Measurements from ENCODE around the gene DLEU7.

The DLEU7 gene

DNA sequence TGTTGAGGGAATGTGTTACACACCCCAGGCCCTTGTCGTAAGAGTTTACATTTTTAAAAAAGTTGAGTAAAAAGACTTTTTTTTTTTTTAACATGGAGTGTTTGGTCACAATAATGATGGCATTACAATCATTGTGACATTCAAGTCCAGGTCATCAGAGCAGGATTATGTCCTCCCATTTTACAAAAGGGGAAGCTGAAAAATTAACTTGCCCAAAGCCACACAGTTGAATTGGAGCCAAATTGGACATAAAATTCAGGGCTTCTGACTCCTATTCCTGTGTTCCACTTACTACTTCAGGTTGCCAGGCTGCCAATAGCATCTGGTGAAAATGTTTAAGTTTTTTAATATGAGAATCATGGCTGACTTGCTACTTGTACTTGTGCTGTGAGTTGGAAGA is 49.3 kb downstream of the DLEU7 start:
- H3K4me2 ChIP-seq, result no peak overlapping the region
- no peaks in the 10 kb centered on the region for H3K27me3 ChIP-seq
- no peaks in the 10 kb centered on the region for H4K20me1 ChIP-seq
- no peaks in the 10 kb centered on the region for H3K36me3 ChIP-seq
- H3K9ac ChIP-seq, result no peak overlapping the region
- no peak overlapping the region for H3K27ac ChIP-seq
- H3K4me1 ChIP-seq, result peaks cover 7 to 13% (median 8%) of the 10 kb centered on the region in 10 experiments; a peak in 18 of 20 replicates
- peaks cover 0 to 25% (median 14%) of the 10 kb centered on the region in 11 experiments; a peak in 18 of 22 replicates for H3K9me3 ChIP-seq (replicated peaks in 1 of 11)
- TF ChIP-seq Cebpa-rat (IDR thresholded peaks at IDR 0.05), result no peak
- no peak overlapping the region for H3K4me3 ChIP-seq

- no peak overlapping the region for H3K9ac ChIP-seq
- H4K20me1 ChIP-seq, result no peaks in the 10 kb centered on the region
- H3K9me3 ChIP-seq (replicated peaks in 1 of 11), result peaks cover 0 to 25% (median 14%) of the 10 kb centered on the region in 11 experiments; a peak in 18 of 22 replicates
- no peaks in the 10 kb centered on the region for H3K36me3 ChIP-seq
- no peak overlapping the region for H3K4me3 ChIP-seq
- 0 out of 20 replicates have a peak, but pooled peaks cover 0 to 4% (median 0%) of the 10 kb centered on the region in 10 experiments for H3K4me1 ChIP-seq
- H3K27ac ChIP-seq, result no peak overlapping the region
- no peak overlapping the region for H3K4me2 ChIP-seq
- no peaks in the 10 kb centered on the region for H3K27me3 ChIP-seq
- TF ChIP-seq Cebpa-rat (IDR thresholded peaks at IDR 0.05), result no peak
Observed at GRCh38 chr13:50793026-50793425, 50.5 kb downstream of the DLEU7 start.

DNA sequence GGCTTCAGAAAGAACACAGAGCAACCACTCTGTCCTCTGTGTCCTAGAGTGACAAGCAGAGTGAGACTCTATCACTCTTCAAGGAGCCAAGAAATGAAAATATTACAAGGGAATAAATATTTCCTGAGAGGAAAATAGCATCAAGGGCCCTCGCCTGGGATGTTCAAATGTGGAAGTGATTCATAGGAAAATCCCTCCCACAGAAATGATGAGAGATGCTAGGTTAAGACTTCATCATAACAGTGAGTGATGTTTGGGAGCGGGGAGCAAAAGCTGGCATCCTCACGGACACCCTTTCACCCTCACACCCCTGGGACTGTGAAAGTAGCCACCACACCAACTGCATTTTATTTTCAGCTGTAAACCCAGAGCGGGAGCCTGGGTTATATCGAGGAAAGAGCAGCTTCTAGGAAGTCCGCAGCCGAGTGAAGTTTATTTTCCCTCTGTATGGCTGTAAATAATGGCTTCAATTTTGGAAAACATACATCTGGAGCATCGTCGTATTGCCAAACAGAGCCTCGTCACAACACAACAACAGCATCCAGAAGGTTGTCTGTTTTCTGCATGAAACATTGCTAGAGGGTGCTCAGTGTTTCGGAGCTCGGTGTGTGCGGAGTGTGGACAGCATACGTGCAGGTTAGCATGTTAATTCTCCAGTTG is 54.8 kb downstream of the DLEU7 start:
- Histone ChIP-seq H3K4me2 (no peak overlapping the region), H3K9ac (no peak overlapping the region), H3K36me3 (no peaks in the 10 kb centered on the region), H3K9me3 (replicated peaks in 1 of 11) (peaks cover 0 to 13% (median 11%) of the 10 kb centered on the region in 11 experiments; a peak in 18 of 22 replicates), H3K4me1 (peaks cover 0 to 2% (median 0%) of the 10 kb centered on the region in 10 experiments; a peak in 2 of 20 replicates), H3K27me3 (no peaks in the 10 kb centered on the region), H3K27ac (no peak overlapping the region), H4K20me1 (no peaks in the 10 kb centered on the region), H3K4me3 (no peak overlapping the region)
- no peak for TF ChIP-seq Cebpa-rat (IDR thresholded peaks at IDR 0.05)

DNA sequence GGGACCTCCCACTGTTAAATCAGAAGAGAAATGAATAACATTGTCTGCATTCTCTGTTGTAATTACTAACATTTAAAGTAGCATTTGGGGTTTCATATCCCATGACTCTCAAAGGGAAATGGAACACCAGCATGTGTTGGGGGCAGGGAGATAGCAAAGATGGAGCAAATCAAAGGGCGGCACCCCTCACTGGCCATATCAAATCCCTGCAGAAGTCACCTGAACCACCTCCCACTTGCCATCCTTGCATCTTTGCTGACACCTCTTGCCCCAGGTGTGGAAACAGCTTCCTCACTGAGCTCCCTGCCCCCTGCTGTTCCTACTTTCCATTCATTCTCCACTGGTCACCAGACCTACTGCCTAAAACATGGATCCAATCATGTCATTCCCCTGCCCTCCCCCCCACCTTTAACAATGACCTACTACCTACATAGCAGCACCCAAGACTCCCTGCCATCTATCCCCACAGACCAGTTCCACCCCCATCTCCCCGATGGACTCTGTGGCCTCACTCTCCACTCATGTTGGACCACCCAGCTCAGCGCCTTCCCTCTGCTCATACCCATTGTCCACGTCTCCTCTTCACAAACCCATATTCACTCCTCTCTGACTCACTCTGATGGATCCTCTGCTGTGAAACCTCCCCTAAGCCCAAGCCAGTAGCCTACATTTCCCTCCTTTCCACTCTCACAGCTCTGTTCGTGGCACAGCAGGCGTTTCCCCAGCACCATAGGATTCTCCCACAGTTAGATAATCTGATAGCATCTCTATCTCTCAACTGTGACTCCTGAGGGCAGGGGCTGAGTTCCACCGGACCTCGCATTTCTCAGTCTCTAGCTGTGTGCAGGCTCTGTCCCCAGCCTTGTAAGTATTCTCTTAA is 55.9 kb downstream of the DLEU7 start:
- no peak overlapping the region for H3K4me2 ChIP-seq
- no peak overlapping the region for H3K4me3 ChIP-seq
- H3K4me1 ChIP-seq, result peaks cover 0 to 13% (median 7%) of the 10 kb centered on the region in 10 experiments; a peak in 11 of 20 replicates
- no peaks in the 10 kb centered on the region for H4K20me1 ChIP-seq
- no peaks in the 10 kb centered on the region for H3K27me3 ChIP-seq
- TF ChIP-seq Cebpa-rat (IDR thresholded peaks at IDR 0.05), result no peak
- H3K9me3 ChIP-seq (replicated peaks in 1 of 11), result peaks cover 0 to 4% (median 0%) of the 10 kb centered on the region in 11 experiments; a peak in 6 of 22 replicates
- H3K36me3 ChIP-seq, result no peaks in the 10 kb centered on the region
- no peak overlapping the region for H3K9ac ChIP-seq
- no peak overlapping the region for H3K27ac ChIP-seq

GRCh38 chr13:50783717-50784290 is 59.7 kb downstream of the DLEU7 start:
- no peaks in the 10 kb centered on the region for H3K36me3 ChIP-seq

DNA sequence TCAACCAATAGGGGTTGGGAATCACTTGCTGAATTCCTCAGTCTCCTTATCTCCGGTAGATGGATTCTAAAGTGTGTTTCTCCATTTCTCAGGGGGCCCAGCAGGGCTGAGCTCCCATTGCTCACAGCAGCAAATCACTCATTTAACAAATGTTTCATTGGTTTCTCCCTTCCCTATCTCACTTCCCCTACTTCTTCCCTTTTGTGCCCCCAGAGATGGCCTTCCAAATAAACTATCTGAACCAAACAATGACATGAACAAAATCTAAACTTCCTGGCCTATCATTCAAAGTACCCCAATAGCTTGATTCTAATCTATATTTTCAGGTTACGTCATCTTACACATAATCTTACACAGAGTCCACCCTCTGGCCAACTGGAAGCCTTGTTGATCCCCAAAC is 60.4 kb downstream of the DLEU7 start:
- peaks cover 0 to 17% (median 7%) of the 10 kb centered on the region in 10 experiments; a peak in 11 of 20 replicates for H3K4me1 ChIP-seq
- no peaks in the 10 kb centered on the region for H3K36me3 ChIP-seq
- H3K9me3 ChIP-seq (replicated peaks in 1 of 11), result peaks cover 0 to 3% (median 2%) of the 10 kb centered on the region in 11 experiments; a peak in 5 of 22 replicates
- no peak overlapping the region for H3K27ac ChIP-seq
- TF ChIP-seq Cebpa-rat (IDR thresholded peaks at IDR 0.05), result no peak
- H4K20me1 ChIP-seq, result no peaks in the 10 kb centered on the region
- no peaks in the 10 kb centered on the region for H3K27me3 ChIP-seq
- no peak overlapping the region for H3K4me3 ChIP-seq
- no peak overlapping the region for H3K9ac ChIP-seq
- H3K4me2 ChIP-seq, result peak overlapping the region in 6 of 11 experiments; percentile 6 to 39 (median 22); a peak in 9 of 22 replicates

More at GRCh38 chr13:50783717-50784290, 59.7 kb downstream of the DLEU7 start:
- Histone ChIP-seq H3K27ac (no peak overlapping the region), H3K27me3 (no peaks in the 10 kb centered on the region), H3K9ac (no peak overlapping the region), H3K4me2 (peak overlapping the region in 2 of 11 experiments; percentile 21 to 23; a peak in 2 of 22 replicates), H4K20me1 (no peaks in the 10 kb centered on the region), H3K4me1 (peaks cover 0 to 17% (median 7%) of the 10 kb centered on the region in 10 experiments; a peak in 11 of 20 replicates), H3K9me3 (replicated peaks in 1 of 11) (peaks cover 0 to 3% (median 0%) of the 10 kb centered on the region in 11 experiments; a peak in 1 of 22 replicates), H3K4me3 (no peak overlapping the region)
- no peak for TF ChIP-seq Cebpa-rat (IDR thresholded peaks at IDR 0.05)

GRCh38 chr13:50780201-50781015 is 63.1 kb downstream of the DLEU7 start:
- H3K4me3 ChIP-seq, result no peak overlapping the region
- H3K36me3 ChIP-seq, result peaks cover 0 to 4% (median 0%) of the 10 kb centered on the region in 11 experiments; a peak in 1 of 22 replicates
- H3K9ac ChIP-seq, result no peak overlapping the region
- peaks cover 0 to 17% (median 7%) of the 10 kb centered on the region in 10 experiments; a peak in 11 of 20 replicates for H3K4me1 ChIP-seq
- TF ChIP-seq Cebpa-rat (IDR thresholded peaks at IDR 0.05), result no peak
- no peak overlapping the region for H3K27ac ChIP-seq
- H4K20me1 ChIP-seq, result no peaks in the 10 kb centered on the region
- no peak overlapping the region for H3K4me2 ChIP-seq
- no peaks in the 10 kb centered on the region for H3K27me3 ChIP-seq
- H3K9me3 ChIP-seq (replicated peaks in 1 of 11), result peaks cover 21 to 29% (median 27%) of the 10 kb centered on the region in 11 experiments

Data from BLaER1 treated with 17β-estradiol and CSF1 and Interleukin-3, amounts not matched to agents 10 nM and 100 nM (cell line).